Stimulated activated CD8-positive, alpha-beta memory T cell treated with anti-CD3 and anti-CD28 coated beads, Interleukin-7, amount 100 ng/mL, for 48 hours (primary cell): ENCODE data around the gene ITIH4.

Source experiments
- DNase-seq, 2 donors: peaks; one replicate each; pipeline ENCODE4 v3.0.0-alpha.2; 2020; ENCODE audit warnings: low read depth in 1 of 2; ENCODE audit errors: extremely low read depth in 1 of 2

Gene ITIH4

DNA sequence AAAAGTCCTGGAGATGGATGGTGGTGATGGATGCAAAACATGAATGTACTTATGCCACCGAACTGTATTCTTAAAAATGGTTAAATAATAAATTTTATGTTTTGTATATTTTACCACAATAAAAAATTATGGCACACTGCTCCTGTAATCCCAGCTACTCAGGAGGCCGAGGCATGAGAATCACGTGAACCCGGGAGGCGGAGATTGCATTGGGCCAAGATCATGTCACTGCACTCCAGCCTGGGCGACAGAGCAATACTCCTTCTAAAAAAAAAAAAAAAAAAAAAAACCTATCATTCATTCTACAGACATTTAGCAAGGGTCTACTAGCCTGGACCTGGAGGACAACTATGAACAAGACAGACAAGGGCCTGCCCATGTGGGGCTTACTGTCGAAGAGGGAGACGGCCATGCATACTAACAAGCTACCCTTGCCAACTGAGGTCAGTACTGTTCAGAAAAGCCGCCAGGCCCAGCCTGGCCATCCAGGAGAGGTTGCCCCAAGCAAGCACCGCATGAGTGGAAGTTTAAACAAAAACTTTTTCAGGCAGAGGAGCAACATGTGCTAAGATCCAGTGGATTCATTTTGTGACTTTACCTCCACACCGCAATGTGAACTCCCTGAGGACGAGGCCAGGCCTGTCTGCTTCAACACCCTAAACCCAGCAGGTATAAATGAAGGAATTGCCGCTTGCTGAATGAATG is 57.0 kb downstream of the ITIH4 start:
- no peak for DNase-seq

DNA sequence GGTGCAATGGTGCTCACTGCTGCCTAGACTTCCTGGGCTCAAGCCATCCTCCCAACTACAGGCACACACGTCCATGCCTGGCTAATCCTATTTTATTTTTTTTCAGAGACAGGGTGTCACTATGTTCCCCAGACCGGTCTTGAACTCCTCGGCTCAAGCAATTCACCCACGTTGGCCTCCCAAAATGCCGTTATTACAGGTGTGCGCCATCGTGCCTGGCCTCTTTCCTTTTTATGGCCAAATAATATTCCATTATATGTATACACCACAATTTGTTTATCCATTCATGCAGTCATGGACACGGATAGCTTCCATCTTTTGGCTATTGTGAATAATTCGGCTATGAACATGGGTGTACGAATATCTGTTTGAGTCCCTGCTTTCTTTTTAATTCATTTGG is 58.8 kb downstream of the ITIH4 start:
- DNase-seq = no peak

DNA sequence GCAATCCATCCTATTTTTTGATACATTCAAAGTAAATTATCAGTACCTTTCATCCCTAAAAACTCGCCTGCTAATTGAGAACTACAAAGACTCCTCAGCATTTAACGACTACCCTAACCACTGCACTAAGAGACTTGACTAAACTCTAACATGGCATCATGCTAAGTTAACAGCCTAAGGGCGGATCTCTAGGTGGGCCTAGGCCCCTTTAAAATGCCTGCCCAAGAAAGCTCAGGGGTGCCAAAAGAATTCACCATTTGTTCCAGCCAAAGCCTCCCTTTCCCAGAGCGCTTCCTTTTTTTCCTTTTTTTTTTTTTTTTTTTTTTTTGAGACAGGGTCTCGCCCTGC is 59.2 kb downstream of the ITIH4 start:
- DNase-seq = no peak

DNA sequence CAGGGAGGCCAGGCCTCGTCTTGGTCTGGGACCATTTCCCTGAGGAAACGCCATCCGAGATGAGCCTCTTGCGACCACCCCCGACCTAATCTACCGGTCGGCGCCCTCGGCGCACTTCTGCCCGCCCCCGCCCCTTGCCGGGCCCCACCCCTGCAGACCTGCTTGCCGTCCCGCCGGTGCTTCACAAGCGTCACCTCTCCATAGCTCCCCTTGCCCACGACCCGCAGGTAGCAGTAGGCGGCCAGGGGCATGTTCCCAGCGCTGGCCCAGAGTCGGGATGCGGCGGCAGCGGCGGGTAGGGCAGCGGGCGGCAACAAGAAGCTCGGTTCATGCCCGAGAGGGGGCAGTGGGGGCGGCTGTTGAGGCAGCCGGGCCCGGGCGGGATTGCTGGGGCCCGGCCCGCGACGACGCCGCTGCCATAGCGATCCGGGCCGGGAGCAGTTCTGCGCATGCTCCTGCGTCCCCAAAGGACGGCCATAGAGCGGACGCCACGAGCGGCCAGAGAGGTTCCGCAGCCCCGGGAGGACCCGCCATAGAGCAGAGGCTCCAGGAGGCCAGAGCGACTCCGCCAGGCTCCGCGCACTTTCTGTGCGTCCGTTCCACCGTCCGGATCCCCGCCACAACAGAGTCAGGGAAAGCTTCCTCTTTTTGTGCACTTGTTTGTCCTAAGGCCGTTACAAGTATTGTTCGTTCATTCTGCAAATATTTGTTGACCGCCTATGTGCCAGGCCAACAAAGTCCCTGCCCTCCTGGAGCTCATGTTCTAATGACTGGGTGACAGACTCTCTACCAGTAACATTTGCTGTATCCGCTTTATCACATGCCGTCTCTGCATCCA is 59.8 kb downstream of the ITIH4 start, which contains the start of gene NEK4:
Gene NEK4 (minus strand): TSS at position 445 of the 838 bp plus-strand sequence. CDS start 194 bp downstream, at position 251.
- DNase-seq = peak; percentile 81 to 87

DNA sequence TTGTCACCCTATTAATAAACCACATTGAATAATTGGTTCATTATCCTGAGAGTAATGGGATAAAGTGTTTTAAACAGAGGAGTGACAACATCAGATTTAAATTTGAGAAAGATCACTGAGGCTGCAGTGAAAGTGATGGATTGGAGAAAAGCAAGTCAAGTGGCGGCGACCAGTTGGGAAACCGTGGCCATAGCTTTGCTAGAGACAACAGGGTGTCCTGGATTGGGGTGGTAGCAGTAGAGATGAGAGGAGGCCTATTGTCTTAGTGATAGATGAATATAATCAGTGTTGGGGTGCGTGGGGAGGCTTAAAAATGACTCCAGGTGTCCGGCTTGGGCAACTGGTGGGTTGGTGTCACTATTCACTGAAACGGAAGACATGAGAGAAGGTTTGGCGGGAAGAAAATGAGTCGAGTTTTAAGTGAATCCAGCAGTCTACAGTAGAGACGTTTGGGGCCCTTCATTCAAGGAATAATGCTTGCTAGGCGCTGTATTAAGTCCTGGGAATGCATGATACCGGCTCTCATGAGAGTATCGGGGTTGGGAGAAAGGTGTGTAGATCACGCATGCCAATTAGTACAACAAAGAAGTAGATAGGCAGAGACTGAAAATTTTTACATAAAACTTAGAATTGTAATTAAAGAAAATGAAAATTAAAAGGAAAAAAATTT is 60.6 kb downstream of the ITIH4 start:
- DNase-seq = no peak

DNA sequence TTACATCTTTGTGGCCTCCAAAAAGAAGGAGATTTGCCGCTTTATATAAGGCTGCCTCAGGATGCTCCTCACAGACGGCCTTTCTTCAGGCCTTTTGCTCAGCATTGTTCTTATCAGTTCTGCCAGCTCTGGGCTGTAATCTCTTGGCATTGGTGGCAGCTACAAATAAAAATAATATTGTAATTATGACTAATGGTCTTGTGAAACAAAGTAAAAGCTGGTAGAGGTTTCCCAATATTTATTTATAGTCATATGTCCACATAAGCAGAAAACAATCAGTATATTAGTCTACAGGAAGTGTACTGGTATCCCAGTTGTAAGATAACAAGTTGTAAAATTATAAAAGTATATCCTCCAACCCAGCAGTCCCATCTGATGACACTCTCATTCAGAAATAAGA is 67.0 kb downstream of the ITIH4 start:
- no peak for DNase-seq
